ENCODE results near the gene PCSK6. TPM values are rescaled to one million over a fixed set of nuclear protein-coding genes. Genes with fewer than 3 reads are reported as not detected.
A peak's percentile ranks its signal among the peaks of the same experiment; 100 is the strongest.

Gene PCSK6
- total RNA-seq, 1 donor from 2014 or later, result 16.6 TPM

DNA sequence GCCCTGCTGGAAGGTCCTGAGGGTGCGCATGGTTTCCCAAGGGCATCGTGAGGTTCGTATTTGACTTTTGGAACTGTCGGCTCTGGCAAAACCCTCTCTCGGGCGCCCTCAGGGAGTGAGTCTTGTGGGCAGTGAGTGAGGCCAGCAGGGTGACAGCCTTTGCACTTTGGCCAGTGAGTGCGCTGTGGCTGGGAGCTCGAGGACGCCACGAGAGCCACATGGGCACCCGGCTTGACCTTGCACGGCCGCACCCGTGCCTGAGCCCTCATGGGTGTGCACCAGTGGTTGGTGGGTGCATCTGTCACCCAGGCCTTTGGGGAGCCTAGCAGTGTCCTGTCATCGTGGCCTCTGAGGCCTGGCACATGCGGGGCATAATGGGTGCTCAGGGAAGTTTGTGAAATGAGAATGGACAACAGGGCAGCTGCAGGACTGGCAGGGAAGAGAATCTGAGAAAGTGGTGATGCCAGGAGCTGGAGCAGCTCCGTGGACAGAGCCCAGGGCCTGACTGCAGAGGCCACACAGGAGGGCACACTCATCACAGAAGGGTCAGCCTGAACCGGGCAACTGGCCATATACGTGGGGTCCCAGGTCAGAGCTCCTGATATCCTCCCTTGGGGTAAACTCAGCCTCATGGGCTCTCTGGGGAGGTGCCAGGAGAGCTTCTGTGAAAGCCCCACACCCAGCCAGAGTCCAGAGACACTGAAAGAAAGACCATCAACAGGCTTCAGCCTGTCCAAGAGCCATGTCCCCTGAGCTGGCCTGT, 164.1 kb downstream of the PCSK6 start:
- Histone ChIP-seq H3K4me3 (no peak overlapping the region), H3K9me3 (no peaks in the 10 kb centered on the region), H3K4me1 (no peaks in the 10 kb centered on the region), H3K27ac (no peak overlapping the region), H3K36me3 (no peaks in the 10 kb centered on the region), H3K27me3 (no peaks in the 10 kb centered on the region)
- intact Hi-C loops (cut with DNase I), result no loop called here
- no peak for ATAC-seq
- TF ChIP-seq, protein P1, sequence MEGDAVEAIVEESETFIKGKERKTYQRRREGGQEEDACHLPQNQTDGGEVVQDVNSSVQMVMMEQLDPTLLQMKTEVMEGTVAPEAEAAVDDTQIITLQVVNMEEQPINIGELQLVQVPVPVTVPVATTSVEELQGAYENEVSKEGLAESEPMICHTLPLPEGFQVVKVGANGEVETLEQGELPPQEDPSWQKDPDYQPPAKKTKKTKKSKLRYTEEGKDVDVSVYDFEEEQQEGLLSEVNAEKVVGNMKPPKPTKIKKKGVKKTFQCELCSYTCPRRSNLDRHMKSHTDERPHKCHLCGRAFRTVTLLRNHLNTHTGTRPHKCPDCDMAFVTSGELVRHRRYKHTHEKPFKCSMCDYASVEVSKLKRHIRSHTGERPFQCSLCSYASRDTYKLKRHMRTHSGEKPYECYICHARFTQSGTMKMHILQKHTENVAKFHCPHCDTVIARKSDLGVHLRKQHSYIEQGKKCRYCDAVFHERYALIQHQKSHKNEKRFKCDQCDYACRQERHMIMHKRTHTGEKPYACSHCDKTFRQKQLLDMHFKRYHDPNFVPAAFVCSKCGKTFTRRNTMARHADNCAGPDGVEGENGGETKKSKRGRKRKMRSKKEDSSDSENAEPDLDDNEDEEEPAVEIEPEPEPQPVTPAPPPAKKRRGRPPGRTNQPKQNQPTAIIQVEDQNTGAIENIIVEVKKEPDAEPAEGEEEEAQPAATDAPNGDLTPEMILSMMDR (IDR thresholded peaks at IDR 0.05), result no peak
- DNase-seq, result peak; percentile 56

DNA sequence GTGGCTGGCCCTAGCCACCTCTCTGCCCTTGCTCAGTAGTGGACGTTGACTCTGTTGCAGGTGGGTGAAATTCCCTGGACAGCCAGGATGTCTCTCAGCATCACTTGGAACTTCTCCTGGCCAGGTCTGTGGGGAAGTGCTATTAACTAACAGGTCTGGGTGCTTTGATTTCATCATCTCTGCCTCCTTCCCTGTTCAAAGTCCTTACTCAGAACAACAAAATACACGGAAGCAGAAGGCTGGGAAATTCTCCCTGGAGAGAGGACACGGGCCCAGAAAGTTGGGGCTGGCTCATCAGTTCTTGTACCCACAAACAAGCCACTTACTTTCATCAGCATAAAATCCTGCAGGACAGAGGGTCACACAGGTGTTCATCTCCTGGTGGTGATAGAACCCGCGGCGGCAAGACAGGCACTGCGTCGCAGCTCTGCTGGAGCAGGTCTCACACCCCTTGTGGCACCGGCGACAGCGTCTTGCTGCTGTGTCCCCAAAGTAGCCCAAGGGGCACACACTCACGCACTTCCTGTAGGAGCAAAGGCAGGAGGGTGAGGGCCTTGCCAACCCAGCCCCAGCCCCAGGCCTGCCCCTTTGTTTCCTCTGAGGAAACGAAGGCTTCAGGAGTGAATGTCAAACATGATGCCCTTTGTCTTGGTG, 164.9 kb downstream of the PCSK6 start:
- Histone ChIP-seq H3K27me3 (no peaks in the 10 kb centered on the region), H3K4me1 (no peaks in the 10 kb centered on the region), H3K9me3 (no peaks in the 10 kb centered on the region), H3K27ac (no peak overlapping the region), H3K36me3 (no peaks in the 10 kb centered on the region), H3K4me3 (no peak overlapping the region)
- ATAC-seq, result peak; percentile 13
- TF ChIP-seq, protein P1 (IDR thresholded peaks at IDR 0.05), result no peak
- DNase-seq, result peak; percentile 55
- intact Hi-C loops (cut with DNase I), result no loop called here

DNA sequence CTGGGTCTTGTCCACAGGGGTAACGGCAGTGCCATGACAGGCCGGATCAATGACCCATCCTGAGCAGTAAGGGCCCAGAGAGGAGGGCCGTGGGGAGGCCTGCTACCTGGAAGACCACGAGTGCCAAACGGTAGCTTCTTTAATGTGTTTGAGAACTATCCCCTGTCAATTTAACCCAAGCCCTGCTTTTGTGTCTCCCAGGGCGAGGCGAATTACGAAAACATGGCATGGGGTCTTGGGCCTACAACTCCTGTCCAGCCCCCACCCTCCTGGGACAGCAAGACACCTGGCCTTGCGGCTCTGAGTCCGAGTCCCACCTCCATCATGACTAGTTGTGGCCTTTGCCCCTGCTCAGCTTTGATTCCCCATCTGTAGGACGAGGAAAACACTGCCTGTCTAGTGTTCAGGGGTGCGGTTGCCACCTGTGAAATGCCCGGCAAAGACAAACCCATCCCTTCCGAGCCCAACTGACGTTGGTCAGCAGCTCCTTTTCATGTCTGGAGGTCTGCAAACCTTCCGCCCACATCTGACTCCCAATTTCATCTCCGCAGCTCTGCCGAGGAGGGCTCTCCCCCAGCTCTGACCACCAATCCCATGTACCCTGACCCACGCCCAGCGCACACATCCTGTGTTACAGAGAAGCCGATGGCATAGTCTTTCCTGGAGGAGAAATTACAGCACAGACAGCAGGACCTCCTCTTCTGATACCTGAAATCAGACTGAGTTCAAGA, 165.5 kb downstream of the PCSK6 start:
- Histone ChIP-seq H3K4me3 (no peak overlapping the region), H3K36me3 (no peaks in the 10 kb centered on the region), H3K4me1 (no peaks in the 10 kb centered on the region), H3K27ac (no peak overlapping the region), H3K27me3 (no peaks in the 10 kb centered on the region), H3K9me3 (no peaks in the 10 kb centered on the region)
- peak; percentile 33 for DNase-seq
- intact Hi-C loops (cut with DNase I), result no loop called here
- no peak for ATAC-seq
- TF ChIP-seq, protein P1 (IDR thresholded peaks at IDR 0.05), result no peak

DNA sequence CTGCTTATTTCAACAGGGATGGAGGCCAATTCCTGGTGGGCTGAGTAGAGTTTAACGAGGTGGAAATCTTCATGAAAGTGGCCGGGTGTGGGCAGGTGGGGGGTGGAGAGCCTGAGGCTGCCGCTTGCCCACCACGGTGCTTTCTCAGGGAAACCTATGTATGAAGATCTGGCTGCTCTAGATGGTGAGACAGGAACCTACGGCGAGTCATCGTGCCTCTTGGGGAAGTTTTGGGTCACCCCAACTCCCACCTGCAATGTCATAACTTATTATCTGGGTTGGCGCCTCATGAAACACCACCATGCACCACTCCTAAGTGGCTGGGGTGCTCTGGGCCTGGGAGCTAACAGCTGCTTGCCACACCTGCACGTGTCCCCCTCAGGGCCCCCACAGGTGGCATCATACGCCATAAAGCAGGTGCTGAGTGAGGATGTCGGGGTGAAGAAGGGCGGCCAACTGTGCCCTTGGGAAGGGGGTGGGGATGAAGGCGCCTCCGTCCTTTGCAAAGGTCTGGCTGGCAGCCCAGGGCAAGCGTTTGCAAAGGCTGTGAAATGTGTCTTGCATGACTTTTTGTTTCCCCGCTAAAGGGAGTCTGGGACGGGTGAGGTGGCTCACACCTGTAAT, 166.5 kb downstream of the PCSK6 start:
- DNase-seq (no peak), ATAC-seq (no peak)
- intact Hi-C loops (cut with DNase I), result no loop called here
- no peak overlapping the region for H3K27ac ChIP-seq
- no peaks in the 10 kb centered on the region for H3K4me1 ChIP-seq
- H3K4me3 ChIP-seq, result no peak overlapping the region
- H3K36me3 ChIP-seq, result no peaks in the 10 kb centered on the region
- TF ChIP-seq, protein P1 (IDR thresholded peaks at IDR 0.05), result no peak
- no peaks in the 10 kb centered on the region for H3K27me3 ChIP-seq
- no peaks in the 10 kb centered on the region for H3K9me3 ChIP-seq

DNA sequence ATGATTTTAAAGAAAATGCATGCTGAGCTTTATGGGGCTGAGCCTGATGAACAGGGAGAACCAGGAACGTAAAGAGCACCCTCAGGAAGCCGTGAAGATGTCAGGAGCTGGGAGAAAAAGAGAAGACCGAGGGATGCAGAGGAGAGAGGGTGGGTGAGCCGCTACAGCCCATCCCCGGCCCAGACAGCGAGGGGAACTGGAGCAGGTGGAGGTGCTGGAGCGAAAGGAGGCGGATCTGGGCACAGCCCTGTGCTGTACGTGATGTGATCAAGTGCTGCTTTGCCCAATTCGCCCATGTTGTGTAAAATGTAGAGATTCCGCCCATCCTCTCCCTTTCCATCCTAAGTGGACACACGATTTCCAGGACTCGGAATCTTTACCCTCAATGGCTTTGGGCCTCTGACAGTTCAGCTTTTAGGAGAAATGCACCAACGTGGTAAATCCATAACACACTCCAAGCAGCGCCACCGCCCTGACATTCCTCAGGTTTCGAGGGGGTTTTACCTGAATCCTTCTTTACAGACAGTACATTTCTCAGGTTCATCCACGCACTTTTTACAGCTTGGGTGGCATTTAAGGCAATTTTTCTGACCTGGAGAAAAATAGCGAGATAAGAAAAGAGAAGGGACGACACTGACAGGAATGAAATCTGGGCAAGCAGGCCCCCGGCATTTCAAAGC, 167.4 kb downstream of the PCSK6 start:
- Histone ChIP-seq H3K36me3 (no peaks in the 10 kb centered on the region), H3K27ac (no peak overlapping the region), H3K27me3 (no peaks in the 10 kb centered on the region), H3K9me3 (no peaks in the 10 kb centered on the region), H3K4me1 (no peaks in the 10 kb centered on the region), H3K4me3 (no peak overlapping the region)
- intact Hi-C loops (cut with DNase I), result no loop called here
- DNase-seq (peak; percentile 39), ATAC-seq (no peak)
- TF ChIP-seq, protein P1 (IDR thresholded peaks at IDR 0.05), result no peak
